Liver (tissue), 9 donors: ENCODE measurements around the gene PRDM9. TPM values are rescaled to one million over a fixed set of nuclear protein-coding genes. Genes with fewer than 3 reads are reported as not detected.
"Not testable (repeated sequence)": the region's sequence is repeated elsewhere in the genome, so short reads cannot be mapped to it uniquely, and the experiment has no call there.

Experiments used
- DNase-seq: peaks from one replicate; pipeline ENCODE4 v3.0.0-alpha.2; 2017; ENCODE audit warnings: low spot score
- H3K27ac ChIP-seq, 2 donors: one replicate each; pipeline ENCODE4 v1.7.0; 2013; ENCODE audit warnings: inconsistent platforms in 2 of 2, low read length in 2 of 2, control low read depth in 1 of 2, low read depth in 1 of 2, mild to moderate bottlenecking in 1 of 2
- H3K27me3 ChIP-seq, 4 donors: one replicate each; pipeline versions ENCODE4 v1.6.1 to v1.7.0; 2013; ENCODE audit warnings: low read length in 3 of 4, inconsistent platforms in 1 of 4, mild to moderate bottlenecking in 1 of 4, moderate library complexity in 1 of 4; ENCODE audit not compliant: control insufficient read depth in 4 of 4, insufficient read depth in 4 of 4
- H3K36me3 ChIP-seq, 4 donors: one replicate each; pipeline versions ENCODE4 v1.6.1 to v1.7.0; 2013; ENCODE audit warnings: low read length in 3 of 4, mild to moderate bottlenecking in 3 of 4, low read depth in 1 of 4, moderate library complexity in 1 of 4; ENCODE audit not compliant: control insufficient read depth in 4 of 4, insufficient read depth in 3 of 4
- H3K4me1 ChIP-seq, 4 donors: one replicate each; pipeline versions ENCODE4 v1.6.1 to v1.7.0; 2013; ENCODE audit warnings: low read length in 3 of 4, mild to moderate bottlenecking in 3 of 4, moderate library complexity in 1 of 4; ENCODE audit not compliant: control insufficient read depth in 4 of 4, insufficient read depth in 4 of 4
- H3K4me3 ChIP-seq, 3 donors: one replicate each; pipeline versions ENCODE4 v1.6.1 to v1.7.0; 2013; ENCODE audit warnings: low read length in 3 of 3, control low read depth in 1 of 3, low read depth in 1 of 3, mild to moderate bottlenecking in 1 of 3
- H3K9ac ChIP-seq, 2 donors: one replicate each; pipeline ENCODE4 v1.7.0; 2013; ENCODE audit warnings: low read length in 2 of 2, mild to moderate bottlenecking in 2 of 2, moderate library complexity in 2 of 2, control low read depth in 1 of 2, low read depth in 1 of 2
- H3K9me3 ChIP-seq, 4 donors: one replicate each; pipeline versions ENCODE4 v1.6.1 to v1.7.0; 2013; ENCODE audit warnings: low read length in 3 of 4; ENCODE audit not compliant: control insufficient read depth in 4 of 4
- ATF3 ChIP-seq: IDR thresholded peaks from 2 replicates; pipeline ENCODE4 v1.6.1; 2016; ENCODE audit warnings: antibody characterized with exemption
- HNF4A ChIP-seq, 2 donors: conservative IDR thresholded peaks; 2 replicates each; pipeline ENCODE4 v1.6.1; 2016; ENCODE audit warnings: antibody characterized with exemption in 2 of 2, mild to moderate bottlenecking in 2 of 2
- MAX ChIP-seq: IDR thresholded peaks from 2 replicates; pipeline ENCODE4 v1.6.1; 2016; ENCODE audit warnings: antibody characterized with exemption
- RAD21 ChIP-seq, 2 donors: IDR thresholded peaks; 2 replicates each; pipeline ENCODE4 v1.6.1; 2016; ENCODE audit warnings: antibody characterized with exemption in 2 of 2, mild to moderate bottlenecking in 2 of 2
- REST ChIP-seq: IDR thresholded peaks from 2 replicates; pipeline ENCODE4 v1.6.1; 2016; ENCODE audit warnings: antibody characterized with exemption, mild to moderate bottlenecking
- RXRA ChIP-seq, 2 donors: IDR thresholded peaks; 2 replicates each; pipeline ENCODE4 v1.6.1; 2017 to 2018; ENCODE audit warnings: antibody characterized with exemption in 2 of 2, mild to moderate bottlenecking in 1 of 2
- TAF1 ChIP-seq: conservative IDR thresholded peaks from 2 replicates; pipeline ENCODE4 v1.6.1; 2016; ENCODE audit warnings: antibody characterized with exemption, mild to moderate bottlenecking
- ZBTB33 ChIP-seq: IDR thresholded peaks from 2 replicates; pipeline ENCODE4 v1.6.1; 2016; ENCODE audit warnings: antibody characterized with exemption
- WGBS: extraction: QIAGEN DNeasy Blood & Tissue Kit; methylation state at CpG from one replicate; pipeline ENCODE4 v1.1.7; 2013; 5-methylcytosine and 5-hydroxymethylcytosine counted together
- polyA plus RNA-seq, 2 donors: library from polyadenylated mRNA; stranded (reverse) in 1 of 2; unstranded in 1 of 2; fragments of 200-250 nt in 1 of 2; fragments of >200 nt in 1 of 2; fragmentation: Nextera tagmentation in 1 of 2; extraction: Ambion mirVana in 1 of 2; gene quantifications; one replicate each; pipeline versions ENCODE4 v1.2.1 to v1.2.3, GENCODE V29; 2013 to 2015
- total RNA-seq, 2 donors: library from RNA; depleted of rRNA; stranded (reverse); fragments of >200 nt; gene quantifications; one replicate each; pipeline ENCODE4 v1.2.3, GENCODE V29; 2014
- donor health status: healthy.
- donor health status: healthy.
- donor health status: healthy.
- donor health status: healthy.
- donor health status: healthy.

Gene PRDM9
- total and polyA plus RNA-seq, 4 donors, result not detected

GRCh38 chr5:23484096-23484495 is 23.3 kb upstream of the PRDM9 start:
- Histone ChIP-seq H3K4me1 (no peaks in the 10 kb centered on the region), H3K27me3 (no peaks in the 10 kb centered on the region), H3K36me3 (no peaks in the 10 kb centered on the region), H3K9ac (no peak overlapping the region), H3K4me3 (no peak overlapping the region), H3K9me3 (no peaks in the 10 kb centered on the region), H3K27ac (no peak overlapping the region)
- WGBS, result 83% methylated on average over 5 of the region's 5 CpGs
- TF ChIP-seq RAD21 (IDR thresholded peaks at IDR 0.05), result no peak
- no peak for DNase-seq

- H3K9me3 ChIP-seq, H3K4me1 ChIP-seq, DNase-seq, H3K4me3 ChIP-seq, H3K36me3 ChIP-seq, H3K27ac ChIP-seq, H3K27me3 ChIP-seq, H3K9ac ChIP-seq: not testable (repeated sequence)
- 86% methylated on average over 2 of the region's 2 CpGs for WGBS
These were observed 21.2 kb upstream of the PRDM9 start for GRCh38 chr5:23486227-23486626.

GRCh38 chr5:23490993-23491392 is 16.4 kb upstream of the PRDM9 start:
- Histone ChIP-seq H3K27me3 (no peaks in the 10 kb centered on the region), H3K27ac (no peak overlapping the region), H3K36me3 (no peaks in the 10 kb centered on the region), H3K9ac (no peak overlapping the region), H3K9me3 (no peaks in the 10 kb centered on the region), H3K4me1 (peaks cover 0 to 7% (median 2%) of the 10 kb centered on the region in 4 donors), H3K4me3 (no peak overlapping the region)
- TF ChIP-seq RXRA (IDR thresholded peaks at IDR 0.05) (no peak), ZBTB33 (no peak), ATF3 (no peak), TAF1 (no peak), HNF4A (conservative IDR thresholded peaks at IDR 0.05) (no peak), MAX (no peak), REST (no peak), RAD21 (IDR thresholded peaks at IDR 0.05) (no peak)
- no peak for DNase-seq
- 16% methylated on average over 1 of the region's 1 CpG for WGBS
